AG04449 (cell line): ENCODE measurements around the gene HAS3.

Experiments used
- CTCF ChIA-PET: fragments of 350-600 bp; formaldehyde crosslinking; extraction: SDS; loops from one replicate; lab custom pipeline; 2021; ENCODE audit warnings: antibody characterized with exemption; lab: Yijun Ruan, JAX
- POLR2A ChIA-PET: fragments of 400-600, 350-600 bp; formaldehyde crosslinking; extraction: SDS; loops from one replicate; lab custom pipeline; 2020; ENCODE audit warnings: antibody characterized with exemption, inconsistent platforms; lab: Yijun Ruan, JAX
- DNase-seq: peaks from one replicate; pipeline ENCODE4 v3.0.0-alpha.2; 2010; ENCODE audit warnings: low read depth, low spot score
- H3K4me3 ChIP-seq: 2 replicates; pipeline ENCODE4 v1.5.1; 2011; ENCODE audit warnings: low read depth, mild to moderate bottlenecking, control low read depth, low read length
- TF ChIP-seq, protein P1 (sequence below): IDR thresholded peaks from one replicate; pipeline ENCODE4 v1.5.1; 2011; ENCODE audit warnings: mild to moderate bottlenecking, moderate library complexity, low read length, control low read depth, inconsistent platforms; ENCODE audit not compliant: insufficient read depth; ENCODE audit errors: missing control alignments

HAS3 gene

DNA sequence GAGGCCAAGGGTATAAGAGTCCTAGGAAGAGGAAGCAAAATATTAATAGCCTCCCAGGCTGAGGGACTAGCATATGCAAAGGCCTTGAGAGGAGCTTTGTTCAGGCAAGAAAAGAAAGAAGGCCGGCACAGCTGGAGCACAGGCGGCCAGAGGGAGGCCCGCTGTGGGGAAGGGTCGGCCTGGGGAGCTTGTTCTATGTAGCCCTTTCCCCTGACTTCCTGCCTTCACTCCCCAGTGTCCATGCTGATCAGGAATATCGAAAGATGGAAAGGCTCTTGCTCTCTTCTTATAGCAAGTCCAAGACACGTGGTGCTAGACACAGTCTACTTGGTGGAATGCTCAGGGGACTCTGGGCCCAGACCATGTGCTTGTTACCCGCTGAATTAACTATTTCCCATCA, 27.4 kb upstream of the HAS3 start:
- H3K4me3 ChIP-seq: no peak overlapping the region
- CTCF ChIA-PET: no interaction called here
- no peak for DNase-seq
- POLR2A ChIA-PET: no interaction called here
- TF ChIP-seq, protein P1, sequence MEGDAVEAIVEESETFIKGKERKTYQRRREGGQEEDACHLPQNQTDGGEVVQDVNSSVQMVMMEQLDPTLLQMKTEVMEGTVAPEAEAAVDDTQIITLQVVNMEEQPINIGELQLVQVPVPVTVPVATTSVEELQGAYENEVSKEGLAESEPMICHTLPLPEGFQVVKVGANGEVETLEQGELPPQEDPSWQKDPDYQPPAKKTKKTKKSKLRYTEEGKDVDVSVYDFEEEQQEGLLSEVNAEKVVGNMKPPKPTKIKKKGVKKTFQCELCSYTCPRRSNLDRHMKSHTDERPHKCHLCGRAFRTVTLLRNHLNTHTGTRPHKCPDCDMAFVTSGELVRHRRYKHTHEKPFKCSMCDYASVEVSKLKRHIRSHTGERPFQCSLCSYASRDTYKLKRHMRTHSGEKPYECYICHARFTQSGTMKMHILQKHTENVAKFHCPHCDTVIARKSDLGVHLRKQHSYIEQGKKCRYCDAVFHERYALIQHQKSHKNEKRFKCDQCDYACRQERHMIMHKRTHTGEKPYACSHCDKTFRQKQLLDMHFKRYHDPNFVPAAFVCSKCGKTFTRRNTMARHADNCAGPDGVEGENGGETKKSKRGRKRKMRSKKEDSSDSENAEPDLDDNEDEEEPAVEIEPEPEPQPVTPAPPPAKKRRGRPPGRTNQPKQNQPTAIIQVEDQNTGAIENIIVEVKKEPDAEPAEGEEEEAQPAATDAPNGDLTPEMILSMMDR: no peak

DNA sequence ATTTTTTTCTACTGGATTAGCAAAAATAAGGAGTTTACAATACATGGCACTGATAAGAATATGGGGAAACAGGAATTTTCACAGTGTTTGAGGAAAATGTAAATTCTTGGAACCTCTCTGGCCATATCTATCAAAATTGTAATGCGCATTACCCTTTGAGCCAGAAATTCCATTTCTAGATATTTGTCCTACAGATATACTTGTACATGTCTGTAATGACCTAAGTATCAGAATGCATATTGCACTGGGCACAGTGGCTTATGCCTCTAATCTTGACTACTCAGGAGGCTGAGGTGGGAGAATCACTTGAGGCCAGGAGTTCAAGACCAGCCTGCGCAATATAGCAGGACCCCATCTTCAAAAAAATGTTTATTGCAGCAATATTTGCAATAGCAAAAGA, 25.8 kb upstream of the HAS3 start:
- TF ChIP-seq, protein P1: no peak

DNA sequence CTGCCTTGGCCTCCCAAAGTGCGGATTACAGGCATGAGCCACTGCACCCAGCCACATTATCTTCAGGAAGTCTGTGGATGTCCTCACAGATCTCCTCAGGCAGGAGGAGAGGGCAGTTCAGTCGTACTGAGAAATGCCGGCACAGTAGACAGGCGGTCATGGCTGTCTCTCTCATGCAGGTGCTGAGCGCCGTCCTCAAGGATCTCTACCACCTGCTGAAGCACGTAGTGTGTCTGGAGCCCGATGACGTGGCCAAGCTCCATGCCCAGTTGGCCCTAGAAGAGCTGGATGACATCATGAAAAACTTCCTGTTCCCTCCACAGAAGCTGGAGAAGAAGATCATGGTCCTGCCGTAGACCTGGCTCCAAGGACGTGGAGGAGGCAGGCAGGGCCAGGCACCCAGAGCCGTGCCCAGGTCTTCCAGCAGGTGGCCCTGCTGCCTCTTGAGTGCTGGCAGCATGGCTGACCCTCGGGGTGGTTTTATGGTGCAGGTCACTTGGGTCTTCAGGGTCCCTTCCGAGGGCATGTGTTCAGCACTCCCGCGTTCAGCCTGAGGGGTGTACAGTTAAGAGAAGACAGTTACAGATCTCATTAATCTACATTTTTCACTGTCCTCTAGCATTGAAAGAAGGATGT, 22.0 kb upstream of the HAS3 start:
- CTCF ChIA-PET: interaction anchor here (1.4 kb wide), 1 partner anchor 17 kb away, joined by 3 read pairs; no protein-coding TSS in a partner anchor
- no peak for DNase-seq
- TF ChIP-seq, protein P1: no peak
- no peak overlapping the region for H3K4me3 ChIP-seq
- POLR2A ChIA-PET: no interaction called here

More for the DNA sequence above, 25.8 kb upstream of the HAS3 start:
- ChIA-PET CTCF (no interaction called here), POLR2A (no interaction called here)
- H3K4me3 ChIP-seq: no peak overlapping the region
- no peak for DNase-seq

DNA sequence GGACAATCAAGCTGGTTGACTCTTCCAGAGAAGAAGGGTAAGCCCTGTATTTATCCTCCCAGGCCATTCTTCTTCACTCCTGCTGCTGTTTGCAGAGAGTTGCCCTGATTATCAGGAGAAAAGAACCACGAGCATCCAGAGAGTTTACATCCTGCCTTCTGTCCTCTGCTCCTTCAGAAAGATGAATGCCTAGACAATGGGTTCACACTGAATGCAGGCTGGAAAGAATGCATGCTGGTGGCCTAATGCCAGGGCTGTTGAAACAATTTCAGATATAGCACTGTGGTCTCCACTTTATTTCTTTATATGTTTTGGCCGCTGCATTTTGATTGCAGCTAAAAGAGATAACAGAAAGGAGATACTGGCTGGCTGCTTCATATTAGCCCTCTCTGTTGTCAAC, 21.2 kb upstream of the HAS3 start:
- CTCF ChIA-PET: interaction anchor here (1.3 to 1.4 kb wide), 2 partner anchors 16 to 40 kb away, joined by 3 to 7 read pairs; no protein-coding TSS in a partner anchor

DNA sequence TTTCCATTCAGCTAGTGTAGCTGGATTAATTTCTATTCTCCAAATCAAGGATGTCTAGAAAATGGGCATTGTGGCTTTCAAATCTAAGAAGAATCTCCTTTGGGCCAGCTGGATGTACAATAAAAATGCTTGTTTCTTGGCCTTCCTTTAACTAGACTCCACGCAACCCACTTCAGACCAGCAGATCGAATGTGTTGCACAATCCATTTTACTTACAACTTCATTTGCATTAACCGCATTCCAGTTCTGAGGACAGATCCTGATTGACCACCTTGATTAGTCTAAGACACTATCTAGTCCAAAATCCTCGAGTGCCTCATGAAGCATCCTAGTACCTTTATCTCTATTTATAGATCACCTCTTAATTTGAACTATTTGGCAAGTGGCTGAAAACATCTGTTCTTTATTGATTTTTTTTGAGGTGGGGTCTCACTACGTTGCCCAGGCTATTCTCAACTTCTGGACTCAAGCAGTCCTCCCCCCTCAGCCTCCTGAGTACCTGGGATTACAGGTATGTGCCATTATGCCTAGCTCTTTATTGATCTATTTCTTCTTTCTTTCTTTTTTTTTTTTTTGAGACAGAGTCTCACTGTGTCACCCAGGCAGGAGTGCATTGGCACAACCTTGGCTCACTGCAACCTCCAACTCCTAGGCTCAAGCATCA, 20.3 kb upstream of the HAS3 start:
- DNase-seq: no peak
- TF ChIP-seq, protein P1: no peak
- POLR2A ChIA-PET: no interaction called here
- no peak overlapping the region for H3K4me3 ChIP-seq
- CTCF ChIA-PET: interaction anchor here (1.3 to 1.4 kb wide), 2 partner anchors 15 to 39 kb away, joined by 3 to 7 read pairs; no protein-coding TSS in a partner anchor

More for the DNA sequence above, 21.2 kb upstream of the HAS3 start:
- DNase-seq: no peak
- TF ChIP-seq, protein P1: no peak
- no peak overlapping the region for H3K4me3 ChIP-seq
- POLR2A ChIA-PET: no interaction called here

DNA sequence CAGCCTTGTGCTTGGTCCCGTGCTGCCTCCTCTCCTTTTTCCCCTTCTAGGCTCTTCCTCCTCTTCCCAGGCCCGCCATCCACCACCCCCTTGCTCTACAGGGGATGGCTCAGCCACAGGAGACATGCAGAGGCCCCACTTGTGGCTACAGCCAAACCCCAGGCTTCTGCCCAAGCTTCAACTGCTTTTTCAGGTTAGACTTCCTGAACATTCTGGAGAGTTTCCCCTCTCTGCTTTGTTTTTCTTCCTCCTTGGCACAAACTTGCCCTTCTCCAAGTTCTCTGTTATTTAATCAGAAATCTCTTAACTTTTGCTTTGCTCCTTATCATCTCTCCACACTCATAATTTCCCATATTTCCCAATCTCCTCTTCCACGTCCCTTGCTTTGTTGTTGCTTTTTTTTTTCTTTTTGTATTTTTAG, 18.3 kb upstream of the HAS3 start:
- TF ChIP-seq, protein P1: no peak
- DNase-seq: no peak
- no peak overlapping the region for H3K4me3 ChIP-seq
- POLR2A ChIA-PET: no interaction called here
- CTCF ChIA-PET: no interaction called here
